NCI-H2107 (cell line): ENCODE measurements around the gene PRRT4.
A peak's percentile ranks its signal among the peaks of the same experiment; 100 is the strongest.

Source experiments
- DNase-seq: peaks from one replicate; lab custom pipeline; 2025; lab: John Stamatoyannopoulos, UW

The PRRT4 gene

GRCh38 chr7:128395748-128396147 lies 34.3 kb upstream of the PRRT4 start:
- DNase-seq, result no peak

- DNase-seq, result no peak
Observed at GRCh38 chr7:128394904-128395496, 33.5 kb upstream of the PRRT4 start.

GRCh38 chr7:128393526-128394330 lies 32.2 kb upstream of the PRRT4 start:
- no peak for DNase-seq

GRCh38 chr7:128392446-128393327 lies 31.2 kb upstream of the PRRT4 start:
- no peak for DNase-seq

GRCh38 chr7:128391805-128392204 lies 30.3 kb upstream of the PRRT4 start:
- DNase-seq, result no peak

- DNase-seq, result no peak
Observed at GRCh38 chr7:128390871-128391565, 29.5 kb upstream of the PRRT4 start.

GRCh38 chr7:128389618-128390329 lies 28.3 kb upstream of the PRRT4 start:
- DNase-seq, result no peak

GRCh38 chr7:128389085-128389617 lies 27.7 kb upstream of the PRRT4 start:
- no peak for DNase-seq

GRCh38 chr7:128388145-128388485 lies 26.6 kb upstream of the PRRT4 start:
- DNase-seq, result no peak

- peak; percentile 42 for DNase-seq
Observed at GRCh38 chr7:128387216-128388144, 26.0 kb upstream of the PRRT4 start.

GRCh38 chr7:128385988-128386925 lies 24.8 kb upstream of the PRRT4 start:
- no peak for DNase-seq

- no peak for DNase-seq
Observed at GRCh38 chr7:128384726-128385125, 23.2 kb upstream of the PRRT4 start.

GRCh38 chr7:128383776-128384175 lies 22.3 kb upstream of the PRRT4 start:
- DNase-seq, result no peak

GRCh38 chr7:128381161-128381821 lies 19.8 kb upstream of the PRRT4 start:
- no peak for DNase-seq

GRCh38 chr7:128380483-128381106 lies 19.1 kb upstream of the PRRT4 start:
- DNase-seq, result no peak

GRCh38 chr7:128379900-128380479 lies 18.5 kb upstream of the PRRT4 start:
- no peak for DNase-seq

GRCh38 chr7:128378637-128379036 lies 17.1 kb upstream of the PRRT4 start:
- no peak for DNase-seq

- no peak for DNase-seq
Observed at GRCh38 chr7:128376077-128376476, 14.6 kb upstream of the PRRT4 start.
